ENCODE data around the gene SAXO1.
"Not testable (repeated sequence)": the region's sequence is repeated elsewhere in the genome, so short reads cannot be mapped to it uniquely, and the experiment has no call there.

SAXO1 gene

DNA sequence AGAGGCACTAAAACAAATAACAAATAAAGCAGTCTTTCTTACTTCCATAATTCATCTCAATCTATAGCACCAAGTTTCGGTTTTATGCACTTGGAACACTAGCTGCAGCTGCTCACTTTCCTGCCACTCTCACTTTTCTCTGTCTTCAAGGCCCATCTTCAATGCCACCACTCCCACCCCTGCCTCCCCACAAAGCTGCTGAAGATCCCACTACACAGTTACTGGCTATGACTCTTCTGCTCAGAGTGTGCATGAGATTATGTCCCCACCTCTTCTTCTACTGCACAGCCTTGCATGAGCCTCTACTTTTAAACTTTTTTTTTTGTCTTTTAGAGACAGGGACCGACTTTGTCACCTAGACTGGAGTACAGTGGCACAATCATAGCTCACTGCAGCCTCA, 77.4 kb downstream of the SAXO1 start:
- no peak for DNase-seq

DNA sequence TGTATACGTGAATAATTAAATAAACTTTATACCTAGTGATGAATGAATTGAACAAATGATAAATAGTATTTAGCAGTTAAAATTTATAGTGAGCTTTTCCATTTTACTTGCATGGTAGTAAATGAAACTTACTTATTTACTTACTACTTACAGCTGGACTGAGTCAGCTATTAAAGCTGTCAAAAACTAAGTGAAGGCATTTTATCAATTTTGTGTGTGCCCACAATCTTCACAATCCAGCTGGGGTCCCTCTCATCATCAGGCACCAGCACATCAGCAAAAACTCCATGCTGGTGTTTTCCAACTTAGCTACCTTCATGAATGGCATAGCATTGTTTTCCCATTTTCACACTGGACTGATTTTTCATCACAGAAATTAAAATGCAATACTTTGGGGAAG, 81.1 kb downstream of the SAXO1 start:
- no peak for DNase-seq

DNA sequence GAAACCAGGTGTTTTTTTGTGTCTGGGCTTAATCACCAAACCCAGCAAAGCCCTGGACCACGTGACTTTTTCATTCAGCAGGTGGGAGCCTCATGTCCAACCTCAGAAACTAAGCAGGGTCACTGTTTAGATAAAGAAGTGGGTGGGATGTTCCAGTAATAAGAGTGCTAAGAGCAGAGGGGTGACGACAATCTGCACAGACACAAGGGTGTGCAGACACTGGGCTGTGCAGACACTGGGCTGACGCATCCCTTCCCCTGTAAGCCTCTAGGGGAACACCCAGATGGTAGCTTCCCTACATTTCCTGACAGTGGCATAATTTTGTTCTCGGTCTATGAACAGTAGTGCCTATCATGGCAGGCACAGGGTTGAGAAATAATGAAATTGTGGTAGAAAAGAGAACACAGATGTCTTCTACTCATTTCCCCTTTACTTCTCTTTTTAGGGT, 85.1 kb downstream of the SAXO1 start:
- peak; percentile 72 to 96 (median 83) for DNase-seq

DNA sequence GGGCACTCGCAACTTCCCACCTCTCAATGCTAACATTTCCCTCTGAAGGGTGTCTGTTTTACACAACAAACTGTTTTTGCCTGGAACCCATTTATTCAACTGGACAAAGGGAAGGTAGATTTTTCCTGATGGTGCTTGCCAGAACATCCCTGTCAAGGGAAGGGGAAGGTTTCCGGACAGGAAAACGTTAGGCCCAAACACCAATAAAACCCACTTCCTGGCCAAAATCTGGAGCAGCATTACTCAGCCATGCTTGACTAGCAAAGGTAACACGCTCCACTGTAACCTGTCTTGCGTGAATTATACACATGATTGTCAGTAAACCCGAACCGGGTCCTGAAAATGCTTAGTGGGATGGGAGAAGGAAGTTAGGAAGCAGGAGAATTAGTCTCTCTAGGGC, 90.2 kb downstream of the SAXO1 start:
- DNase-seq: no peak

- no peak for DNase-seq
These were observed 91.8 kb downstream of the SAXO1 start for GRCh38 chr9:18941060-18941740.

DNA sequence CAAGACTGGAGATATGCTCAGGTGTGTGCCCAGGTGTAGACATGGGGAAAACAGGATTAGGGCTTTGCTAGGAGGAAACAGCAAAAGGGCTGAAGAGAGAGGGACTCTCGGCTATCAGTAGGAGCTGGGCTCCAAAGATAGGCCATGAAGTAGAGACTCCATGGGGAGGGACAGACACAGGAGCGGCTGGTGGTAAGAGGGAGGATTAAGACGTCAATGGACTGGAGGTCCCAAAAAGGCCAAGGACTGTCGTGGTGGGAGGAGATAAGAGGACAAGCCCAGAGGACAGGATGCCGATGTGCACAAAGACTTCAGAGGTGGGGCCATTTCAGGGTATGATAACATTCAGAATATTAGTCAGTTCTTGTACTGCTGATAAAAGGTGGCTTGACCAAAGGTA, 93.1 kb downstream of the SAXO1 start:
- DNase-seq: no peak

- DNase-seq: no peak
These were observed 96.7 kb downstream of the SAXO1 start for GRCh38 chr9:18936094-18936871.

- DNase-seq: no peak
These were observed 97.5 kb downstream of the SAXO1 start for GRCh38 chr9:18935541-18935940.

DNA sequence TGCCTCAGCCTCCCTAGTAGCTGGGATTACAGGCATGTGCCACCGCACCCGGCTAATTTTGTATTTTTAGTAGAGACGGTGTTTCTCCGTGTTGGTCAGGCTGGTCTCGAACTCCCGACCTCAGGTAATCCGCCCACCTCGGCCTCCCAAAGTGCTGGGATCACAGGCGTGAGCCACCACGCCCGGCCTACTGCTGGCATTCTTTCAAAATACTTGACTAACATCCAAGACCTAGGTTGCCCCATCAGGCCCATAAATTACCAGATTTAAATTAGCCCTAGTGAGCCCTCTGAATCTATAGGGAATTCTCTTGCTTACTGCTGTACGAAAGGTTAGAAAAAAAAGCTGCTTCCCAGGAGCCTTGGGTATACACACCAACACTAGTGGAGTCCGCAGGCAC, 102.4 kb downstream of the SAXO1 start:
- not testable (repeated sequence) for DNase-seq

GRCh38 chr9:18928711-18929110, 104.3 kb downstream of the SAXO1 start:
- no peak for DNase-seq

- DNase-seq: no peak
These were observed 106.5 kb downstream of the SAXO1 start for GRCh38 chr9:18926513-18926912.

GRCh38 chr9:18925880-18926279, 107.1 kb downstream of the SAXO1 start:
- DNase-seq: no peak

DNA sequence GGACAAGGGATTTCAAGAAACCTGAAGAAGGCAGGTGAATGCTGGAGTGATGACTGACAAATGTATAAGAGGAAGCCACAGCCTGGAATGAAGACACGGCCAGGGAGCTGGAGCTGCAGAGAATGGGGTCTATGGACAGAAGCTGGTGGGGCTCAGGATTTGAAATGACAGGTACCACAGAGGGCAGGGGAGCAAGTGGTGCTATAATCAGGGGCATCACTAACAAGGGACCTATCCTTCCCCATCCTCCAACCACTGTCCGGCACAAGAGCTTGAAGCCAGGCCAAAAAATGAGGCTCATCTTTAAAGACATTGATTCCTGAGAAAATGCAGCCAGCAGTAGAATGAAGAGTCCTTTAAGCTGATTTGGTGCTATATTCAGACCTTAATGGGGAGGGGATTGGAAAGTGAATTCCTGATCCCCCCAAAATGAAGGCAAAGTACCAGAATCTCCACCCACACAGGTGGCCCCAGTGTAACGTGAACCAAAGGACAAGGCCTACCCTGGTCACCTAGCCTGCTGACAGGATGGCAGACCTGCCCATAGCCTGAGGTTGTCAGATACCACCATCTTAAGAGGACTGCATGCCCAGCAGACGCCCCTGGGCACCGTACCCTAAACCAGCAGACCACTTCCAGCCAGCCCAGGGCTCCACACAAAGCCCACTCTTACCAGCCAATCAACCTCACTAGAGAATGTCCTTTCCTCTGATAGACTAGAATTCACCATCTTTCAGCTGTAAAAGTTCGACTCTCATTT, 109.2 kb downstream of the SAXO1 start:
- DNase-seq: no peak

GRCh38 chr9:18923167-18923566, 109.8 kb downstream of the SAXO1 start:
- DNase-seq: no peak

GRCh38 chr9:18922161-18922885, 110.7 kb downstream of the SAXO1 start:
- no peak for DNase-seq

DNA sequence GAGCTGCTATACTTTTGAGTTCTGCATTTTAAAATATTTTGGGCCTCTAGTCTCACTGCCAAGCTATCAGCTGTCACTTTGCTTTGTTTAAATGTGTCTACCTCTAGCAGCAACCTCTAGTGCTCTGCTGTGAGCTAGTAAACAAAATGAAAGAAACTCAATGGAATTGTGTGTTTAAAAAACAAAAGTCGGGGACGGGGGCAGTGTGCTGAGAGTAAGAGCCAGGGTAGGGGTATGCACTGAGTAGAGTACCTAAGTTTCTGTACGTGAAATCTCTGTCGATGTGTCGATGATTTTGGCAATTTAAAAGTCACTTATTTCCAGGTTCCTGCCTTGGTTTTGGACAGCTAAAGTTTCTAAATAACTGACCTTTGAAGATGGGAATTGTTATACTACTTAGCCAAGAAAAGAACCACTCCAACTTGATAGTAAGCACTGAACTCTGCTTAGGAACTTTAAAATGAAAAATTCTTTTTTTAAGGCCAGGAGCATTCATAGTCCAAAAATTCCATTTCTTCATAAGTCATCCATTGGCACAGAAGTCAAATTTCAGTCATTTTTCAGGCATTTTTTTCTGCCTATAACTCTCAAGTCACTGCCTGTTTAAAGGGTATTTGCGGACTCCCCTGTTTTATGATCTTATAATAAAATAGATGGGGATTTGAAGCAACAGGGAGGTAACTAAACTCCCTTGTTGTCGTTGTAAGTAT, 111.5 kb downstream of the SAXO1 start:
- no peak for DNase-seq

DNA sequence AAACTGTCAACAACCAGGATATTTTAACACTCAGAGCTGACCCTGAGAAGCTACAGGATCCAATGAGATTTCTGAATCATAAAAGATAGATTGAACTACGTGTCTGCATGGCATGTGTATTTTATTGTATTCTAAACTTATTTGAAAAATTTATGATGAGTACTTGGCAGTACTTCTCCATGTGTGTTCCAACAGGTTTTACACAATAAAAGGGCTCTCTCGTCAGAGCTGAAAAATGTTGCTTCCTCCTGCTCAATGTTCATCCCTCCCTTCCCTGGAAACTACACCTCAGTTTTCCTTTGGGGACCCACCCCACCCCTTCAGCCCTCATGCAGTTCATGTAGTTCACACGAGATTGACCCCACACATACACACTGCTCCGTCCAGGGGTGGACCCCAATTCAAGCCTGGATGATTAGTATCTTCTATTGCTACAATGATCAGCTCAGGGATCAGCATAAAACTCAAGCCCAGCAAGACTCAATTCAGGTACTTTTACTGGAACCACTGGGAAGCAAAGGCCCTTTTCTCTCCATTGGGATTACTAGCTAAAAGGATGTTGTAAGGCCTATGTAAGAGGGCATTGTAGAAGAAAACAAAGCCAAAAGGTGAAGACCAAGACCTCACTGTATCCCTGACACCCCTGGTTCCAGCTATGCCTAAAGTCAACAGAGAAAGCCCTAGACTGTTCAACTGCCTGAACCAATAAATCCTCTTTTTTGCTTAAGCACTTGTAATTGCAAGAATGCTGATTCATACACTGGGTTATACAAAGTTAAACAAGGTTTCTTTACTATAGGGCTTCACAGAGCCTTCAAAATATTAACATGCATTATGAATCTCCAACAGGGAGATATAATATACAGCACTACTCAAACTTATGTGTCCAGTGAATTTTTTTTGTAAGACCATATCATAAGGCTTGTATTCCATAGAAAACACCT, 112.6 kb downstream of the SAXO1 start:
- peak in 1 of 3 experiments; percentile 12 for DNase-seq

- no peak for DNase-seq
These were observed 121.2 kb downstream of the SAXO1 start for GRCh38 chr9:18911714-18912342.

GRCh38 chr9:18910916-18911315, 122.1 kb downstream of the SAXO1 start:
- peak; percentile 6 to 74 (median 53) for DNase-seq

DNA sequence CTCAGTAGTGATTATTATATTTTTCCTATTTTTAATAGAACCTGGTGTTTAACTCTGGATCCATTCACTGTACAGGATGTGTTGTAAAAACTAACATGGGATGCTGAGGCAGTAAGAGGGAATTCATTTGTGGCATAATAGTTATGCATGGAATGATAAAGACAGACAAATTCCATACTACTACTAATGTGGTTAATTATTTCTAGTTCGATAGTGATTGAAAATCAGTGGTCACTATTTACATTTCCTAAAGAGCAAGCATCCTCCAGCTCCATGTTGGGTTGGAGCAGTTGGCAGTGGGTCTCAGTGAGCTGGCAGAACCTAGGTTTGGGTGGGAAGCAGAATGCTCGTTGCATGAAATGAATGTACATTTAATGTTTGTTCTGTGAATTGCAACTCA, 122.6 kb downstream of the SAXO1 start:
- DNase-seq: peak in 1 of 3 experiments; percentile 33
